ENCODE data around the gene ACTMAP. TPM values are rescaled to one million over a fixed set of nuclear protein-coding genes. Genes with fewer than 3 reads are reported as not detected.
A peak's percentile ranks its signal among the peaks of the same experiment; 100 is the strongest.

The ACTMAP gene
- total and polyA plus RNA-seq, 2 of the 13 experiments (the other 11 are each of a cell fraction or from before 2014, with no cell fraction given) = 2.2 to 7.9 TPM

DNA sequence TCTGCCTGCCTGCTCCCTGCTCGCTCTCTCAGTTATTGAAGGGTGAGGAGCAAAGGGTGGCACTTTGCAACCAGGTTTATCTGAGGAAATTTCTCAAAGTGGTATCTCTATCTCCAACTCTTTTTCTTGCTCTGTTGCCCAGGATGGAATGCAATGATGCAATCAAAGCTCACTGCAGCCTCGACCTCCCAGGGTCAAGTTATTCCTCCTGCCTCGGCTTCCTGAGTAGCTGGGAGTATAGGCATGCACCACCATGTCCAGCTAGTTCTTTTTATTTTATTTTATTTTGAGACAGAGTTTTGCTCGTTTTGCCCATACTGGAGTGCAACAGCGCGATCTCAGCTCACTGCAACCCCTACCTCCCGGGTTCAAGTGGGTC, 4.9 kb downstream of the ACTMAP start (continued):
- TF ChIP-seq SIX4 (CRISPR knock-in tag; IDR thresholded peaks at IDR 0.05) (no peak), ATF2 (CRISPR knock-in tag; IDR thresholded peaks at IDR 0.05) (0 out of 2 replicates have a peak, but pooled peaks have one; percentile 37), FOSL2 (CRISPR knock-in tag; IDR thresholded peaks at IDR 0.05) (0 out of 2 replicates have a peak, but pooled peaks have one; percentile 6), TEAD3 (CRISPR knock-in tag; optimal IDR thresholded peaks at IDR 0.05; ENCODE audit: borderline replicate concordance) (peak; percentile 78), KDM5A (IDR thresholded peaks at IDR 0.05; ENCODE audit: borderline replicate concordance, low read length) (no peak), ZFY (CRISPR knock-in tag; IDR thresholded peaks at IDR 0.05) (no peak), FOXK1 (CRISPR knock-in tag; IDR thresholded peaks at IDR 0.05; ENCODE audit: borderline replicate concordance, low read depth) (no peak), ZNF619 (CRISPR knock-in tag; IDR thresholded peaks at IDR 0.05) (0 out of 2 replicates have a peak, but pooled peaks have one; percentile 34), ELF1 (CRISPR knock-in tag; IDR thresholded peaks at IDR 0.05) (no peak), RAD21 (CRISPR knock-in tag; IDR thresholded peaks at IDR 0.05) (no peak), CBX1 (IDR thresholded peaks at IDR 0.05; ENCODE audit: low read depth) (no peak), IRF2 (CRISPR knock-in tag; IDR thresholded peaks at IDR 0.05) (no peak), ZNF772 (CRISPR knock-in tag; IDR thresholded peaks at IDR 0.05) (no peak), ZNF709 (CRISPR knock-in tag; IDR thresholded peaks at IDR 0.05) (no peak), NR2F1 (CRISPR knock-in tag; IDR thresholded peaks at IDR 0.05) (0 out of 4 replicates have a peak, but pooled peaks of 1 of the 2 experiments have one; percentile 30), CEBPG (CRISPR knock-in tag; IDR thresholded peaks at IDR 0.05) (peak; percentile 90), ZNF552 (CRISPR knock-in tag; IDR thresholded peaks at IDR 0.05; ENCODE audit: borderline replicate concordance) (no peak), ZNF841 (CRISPR knock-in tag; IDR thresholded peaks at IDR 0.05; ENCODE audit: borderline replicate concordance) (no peak)
- TF ChIP-seq, protein P1, sequence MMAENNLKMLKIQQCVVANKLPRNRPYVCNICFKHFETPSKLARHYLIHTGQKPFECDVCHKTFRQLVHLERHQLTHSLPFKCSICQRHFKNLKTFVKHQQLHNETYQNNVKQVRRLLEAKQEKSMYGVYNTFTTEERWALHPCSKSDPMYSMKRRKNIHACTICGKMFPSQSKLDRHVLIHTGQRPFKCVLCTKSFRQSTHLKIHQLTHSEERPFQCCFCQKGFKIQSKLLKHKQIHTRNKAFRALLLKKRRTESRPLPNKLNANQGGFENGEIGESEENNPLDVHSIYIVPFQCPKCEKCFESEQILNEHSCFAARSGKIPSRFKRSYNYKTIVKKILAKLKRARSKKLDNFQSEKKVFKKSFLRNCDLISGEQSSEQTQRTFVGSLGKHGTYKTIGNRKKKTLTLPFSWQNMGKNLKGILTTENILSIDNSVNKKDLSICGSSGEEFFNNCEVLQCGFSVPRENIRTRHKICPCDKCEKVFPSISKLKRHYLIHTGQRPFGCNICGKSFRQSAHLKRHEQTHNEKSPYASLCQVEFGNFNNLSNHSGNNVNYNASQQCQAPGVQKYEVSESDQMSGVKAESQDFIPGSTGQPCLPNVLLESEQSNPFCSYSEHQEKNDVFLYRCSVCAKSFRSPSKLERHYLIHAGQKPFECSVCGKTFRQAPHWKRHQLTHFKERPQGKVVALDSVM (CRISPR knock-in tag; IDR thresholded peaks at IDR 0.05) = peak; percentile 15; the same call in 1 of the 2 replicates
- TF ChIP-seq, protein P2, sequence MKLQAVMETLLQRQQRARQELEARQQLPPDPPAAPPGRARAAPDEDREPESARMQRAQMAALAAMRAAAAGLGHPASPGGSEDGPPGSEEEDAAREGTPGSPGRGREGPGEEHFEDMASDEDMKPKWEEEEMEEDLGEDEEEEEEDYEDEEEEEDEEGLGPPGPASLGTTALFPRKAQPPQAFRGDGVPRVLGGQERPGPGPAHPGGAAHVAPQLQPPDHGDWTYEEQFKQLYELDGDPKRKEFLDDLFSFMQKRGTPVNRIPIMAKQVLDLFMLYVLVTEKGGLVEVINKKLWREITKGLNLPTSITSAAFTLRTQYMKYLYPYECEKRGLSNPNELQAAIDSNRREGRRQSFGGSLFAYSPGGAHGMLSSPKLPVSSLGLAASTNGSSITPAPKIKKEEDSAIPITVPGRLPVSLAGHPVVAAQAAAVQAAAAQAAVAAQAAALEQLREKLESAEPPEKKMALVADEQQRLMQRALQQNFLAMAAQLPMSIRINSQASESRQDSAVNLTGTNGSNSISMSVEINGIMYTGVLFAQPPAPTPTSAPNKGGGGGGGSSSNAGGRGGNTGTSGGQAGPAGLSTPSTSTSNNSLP (IDR thresholded peaks at IDR 0.05; ENCODE audit: low read depth, low read length) = no peak
- TF ChIP-seq, protein P3, sequence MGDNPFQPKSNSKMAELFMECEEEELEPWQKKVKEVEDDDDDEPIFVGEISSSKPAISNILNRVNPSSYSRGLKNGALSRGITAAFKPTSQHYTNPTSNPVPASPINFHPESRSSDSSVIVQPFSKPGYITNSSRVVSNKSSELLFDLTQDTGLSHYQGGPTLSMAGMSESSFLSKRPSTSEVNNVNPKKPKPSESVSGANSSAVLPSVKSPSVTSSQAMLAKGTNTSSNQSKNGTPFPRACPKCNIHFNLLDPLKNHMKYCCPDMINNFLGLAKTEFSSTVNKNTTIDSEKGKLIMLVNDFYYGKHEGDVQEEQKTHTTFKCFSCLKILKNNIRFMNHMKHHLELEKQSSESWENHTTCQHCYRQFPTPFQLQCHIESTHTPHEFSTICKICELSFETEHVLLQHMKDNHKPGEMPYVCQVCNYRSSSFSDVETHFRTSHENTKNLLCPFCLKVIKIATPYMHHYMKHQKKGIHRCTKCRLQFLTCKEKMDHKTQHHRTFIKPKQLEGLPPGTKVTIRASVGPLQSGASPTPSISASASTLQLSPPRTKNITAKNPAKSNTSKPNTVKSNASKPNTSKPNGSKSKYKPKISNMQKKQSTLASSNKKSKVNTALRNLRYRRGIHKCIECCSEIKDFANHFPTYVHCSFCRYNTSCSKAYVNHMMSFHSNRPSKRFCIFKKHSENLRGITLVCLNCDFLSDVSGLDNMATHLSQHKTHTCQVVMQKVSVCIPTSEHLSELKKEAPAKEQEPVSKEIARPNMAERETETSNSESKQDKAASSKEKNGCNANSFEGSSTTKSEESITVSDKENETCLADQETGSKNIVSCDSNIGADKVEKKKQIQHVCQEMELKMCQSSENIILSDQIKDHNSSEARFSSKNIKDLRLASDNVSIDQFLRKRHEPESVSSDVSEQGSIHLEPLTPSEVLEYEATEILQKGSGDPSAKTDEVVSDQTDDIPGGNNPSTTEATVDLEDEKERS (CRISPR knock-in tag; IDR thresholded peaks at IDR 0.05) = no peak
